NCI-H226 (cell line): Measurements from ENCODE around the gene MAGOH.
"Not testable (repeated sequence)": the region's sequence is repeated elsewhere in the genome, so short reads cannot be mapped to it uniquely, and the experiment has no call there.

Experiments
- DNase-seq: peaks from one replicate; pipeline ENCODE4 v3.0.0-alpha.2; 2015

The MAGOH gene

DNA sequence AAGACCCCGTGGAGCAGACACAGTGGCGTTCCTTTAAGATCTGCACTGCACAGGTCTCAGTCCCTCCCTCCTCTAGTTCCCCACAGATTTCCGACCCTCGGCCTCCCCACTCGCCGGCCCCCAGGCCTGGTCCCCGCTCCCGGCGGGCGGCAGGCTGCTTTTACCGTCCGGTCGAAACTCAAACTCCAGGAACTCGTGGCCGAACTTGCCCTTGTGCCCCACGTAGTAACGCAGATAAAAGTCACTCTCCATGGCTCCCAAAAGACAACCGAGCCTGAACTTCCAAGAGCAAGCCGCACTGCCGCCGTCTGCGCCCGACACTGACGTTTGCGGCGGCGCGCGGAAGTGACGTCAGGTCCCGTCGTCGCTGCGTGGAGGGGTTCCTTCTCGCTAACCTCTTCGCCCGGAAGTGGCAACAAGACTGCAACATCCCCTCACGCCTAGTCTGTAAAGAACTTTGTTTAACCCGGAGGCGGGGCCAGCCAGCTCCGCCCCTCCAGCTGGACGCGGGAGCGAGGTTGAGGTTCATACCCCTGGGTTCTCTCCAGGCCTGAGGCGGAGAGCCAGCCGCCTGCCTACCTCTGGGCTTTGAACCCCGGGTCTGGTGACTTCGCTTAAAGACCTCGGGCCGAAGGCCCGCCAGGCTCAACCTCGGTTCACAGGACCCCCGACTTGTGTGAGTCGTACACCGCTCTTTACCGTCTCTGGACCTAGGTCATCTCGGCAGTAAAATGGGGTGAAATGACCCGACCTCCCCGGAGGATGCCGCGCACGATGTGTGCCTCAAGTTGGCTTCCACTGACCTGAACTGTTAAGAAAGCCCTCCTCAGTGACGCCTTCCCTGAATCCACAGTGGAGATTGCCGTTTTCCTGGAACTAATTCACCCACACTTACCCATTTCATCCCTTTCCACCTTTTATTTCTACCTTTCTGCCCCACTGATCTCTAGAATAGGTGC is at the start of gene MAGOH:
TSS of gene MAGOH (minus strand) at position 322 of the 959 bp plus-strand sequence. CDS start at position 252, 70 bp downstream.
- DNase-seq: peak; percentile 94

DNA sequence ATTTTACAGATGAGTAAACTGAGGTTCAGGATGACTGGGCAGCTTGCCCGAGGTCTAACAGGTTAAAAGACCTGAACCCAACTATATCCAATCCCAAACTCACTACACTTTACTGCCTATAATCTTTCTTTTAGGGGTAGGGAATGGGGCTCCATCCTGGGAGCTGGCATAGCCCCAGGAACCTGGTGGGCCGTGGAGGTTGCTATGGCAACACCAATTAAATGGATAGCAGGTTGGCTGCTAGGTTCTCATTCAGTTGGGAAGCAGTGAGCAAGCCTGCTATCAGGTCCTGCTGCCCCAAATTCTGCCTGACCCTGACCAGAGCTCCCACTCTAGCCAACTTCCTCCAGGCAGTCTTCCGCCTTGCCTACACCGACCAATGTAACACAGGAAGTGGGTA is 48.6 kb upstream of the MAGOH start:
- no peak for DNase-seq

DNA sequence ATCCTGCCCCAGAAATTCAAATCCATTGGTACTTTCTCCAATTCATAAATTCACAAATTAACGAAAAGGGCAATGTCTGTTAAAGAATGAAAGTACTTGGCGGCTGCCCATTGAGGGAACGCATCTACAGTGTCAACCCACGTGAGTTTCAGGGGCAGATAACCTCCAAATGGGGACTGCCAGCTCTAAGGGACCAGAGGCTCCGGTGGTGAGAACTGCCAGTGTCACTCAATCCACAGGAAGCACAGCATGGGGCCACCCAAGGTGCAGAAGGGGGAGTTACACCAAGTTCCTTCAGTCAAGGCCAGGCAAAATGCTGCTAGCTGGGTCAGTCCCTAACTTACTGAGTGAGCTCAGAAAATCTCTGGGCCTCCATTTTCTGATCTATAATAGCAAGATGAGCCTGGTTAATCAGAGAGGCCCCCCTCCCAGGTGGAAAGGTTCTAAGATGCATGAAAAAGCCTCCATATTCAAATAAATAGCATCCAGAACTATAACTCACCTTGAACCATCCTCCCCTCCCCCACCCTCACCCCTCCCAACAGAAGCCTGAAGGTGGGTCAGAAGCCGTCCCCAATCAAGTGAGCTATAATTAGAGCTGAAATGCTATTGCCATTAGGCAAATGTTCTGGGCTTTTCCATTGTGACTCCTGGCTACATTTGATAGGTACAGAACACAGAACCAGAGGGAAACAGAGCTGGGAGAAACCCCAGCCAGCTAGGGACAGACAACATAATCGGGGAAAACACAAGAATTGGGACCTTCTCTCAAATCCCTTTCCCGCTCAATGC is 47.8 kb upstream of the MAGOH start:
- DNase-seq: no peak

DNA sequence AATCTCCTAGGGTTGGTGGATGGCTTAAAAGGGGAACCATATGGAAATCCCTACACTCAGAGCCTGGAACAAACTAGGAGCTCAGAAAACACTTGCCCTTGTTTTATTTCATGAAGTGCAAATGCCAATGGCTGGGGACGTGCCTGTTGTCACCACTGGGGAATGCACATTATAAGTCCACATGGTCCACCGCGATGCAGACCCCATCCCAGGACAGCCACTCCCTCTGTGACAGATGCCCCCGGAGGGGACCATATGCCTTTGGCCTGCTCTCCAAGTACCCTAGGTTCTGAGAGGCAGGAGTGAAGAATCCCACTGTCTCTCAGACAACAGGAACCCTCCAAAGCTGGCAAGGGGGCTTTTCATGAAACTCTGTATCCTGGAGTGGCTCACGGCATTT is 47.2 kb upstream of the MAGOH start:
- DNase-seq: no peak

DNA sequence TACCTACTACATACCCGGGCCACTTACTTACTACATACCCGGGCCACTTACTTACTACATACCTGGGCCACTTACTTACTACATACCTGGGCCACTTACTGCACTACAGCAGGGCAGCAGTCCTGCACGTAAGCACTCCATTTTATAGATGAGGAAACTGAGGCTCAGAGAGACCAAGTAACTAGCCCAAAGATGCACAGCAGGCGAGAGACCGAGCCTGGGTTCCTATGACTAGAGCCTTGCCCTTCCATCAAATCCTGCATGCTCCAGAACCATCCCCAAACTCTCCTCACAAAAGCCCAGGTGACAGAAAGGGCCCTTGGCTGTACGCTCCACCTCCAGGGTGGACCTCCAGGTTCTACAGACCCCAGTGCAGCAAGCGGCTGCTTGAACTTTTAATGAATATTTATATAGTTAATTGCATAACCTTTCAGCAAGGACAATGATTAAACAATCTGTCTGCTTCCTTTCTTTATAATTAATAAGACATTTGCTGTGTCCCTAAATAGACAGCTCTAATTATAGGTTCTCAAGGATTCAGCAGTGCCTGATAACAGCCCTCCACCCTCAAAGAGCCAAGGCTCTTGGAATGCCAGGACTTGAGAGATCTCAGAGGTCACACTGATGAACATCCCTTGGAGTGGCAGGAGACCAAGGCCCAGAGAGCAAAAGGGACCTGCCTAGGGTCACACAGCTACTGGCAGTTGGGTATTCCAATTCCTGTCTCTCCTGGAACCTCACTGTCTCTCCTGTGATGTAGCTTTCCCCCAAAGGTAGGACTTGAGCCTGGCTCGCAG is 46.1 kb upstream of the MAGOH start:
- DNase-seq: no peak

DNA sequence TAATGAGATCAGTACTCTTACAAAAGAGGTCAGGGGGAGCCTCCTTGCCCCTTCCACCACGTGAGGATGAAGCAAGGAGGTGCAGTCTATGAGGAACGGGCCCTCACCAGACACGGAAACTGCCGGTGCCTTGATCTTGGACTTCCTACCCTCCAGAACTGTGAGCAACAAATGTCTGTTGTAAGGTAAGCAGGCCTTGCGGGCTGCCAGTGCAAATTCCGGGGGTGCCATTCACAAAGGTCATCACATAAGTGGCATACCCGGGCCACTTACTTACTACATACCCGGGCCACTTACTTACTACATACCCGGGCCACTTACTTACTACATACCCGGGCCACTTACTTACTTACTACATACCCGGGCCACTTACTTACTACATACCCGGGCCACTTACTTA is 44.8 kb upstream of the MAGOH start:
- DNase-seq: not testable (repeated sequence)

DNA sequence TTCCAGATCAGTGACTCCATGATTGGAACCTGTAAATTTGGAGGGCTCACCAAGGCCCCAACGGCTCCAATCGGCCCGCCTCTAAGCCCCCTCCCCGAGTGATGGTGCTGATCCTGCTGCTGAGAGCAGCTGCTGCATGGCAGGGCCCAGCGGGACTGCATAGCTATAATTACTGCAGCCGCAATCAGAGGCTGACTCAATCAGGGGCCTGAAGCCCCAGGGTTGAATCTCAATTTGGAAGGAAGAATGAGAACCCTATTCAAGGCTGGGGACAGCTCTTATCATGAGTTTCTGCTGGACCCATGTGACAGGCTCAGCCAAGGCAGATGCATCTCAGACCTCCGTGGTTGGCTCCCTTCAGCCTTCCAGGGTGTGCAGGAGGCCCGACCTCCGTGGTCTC is 42.8 kb upstream of the MAGOH start:
- DNase-seq: no peak

DNA sequence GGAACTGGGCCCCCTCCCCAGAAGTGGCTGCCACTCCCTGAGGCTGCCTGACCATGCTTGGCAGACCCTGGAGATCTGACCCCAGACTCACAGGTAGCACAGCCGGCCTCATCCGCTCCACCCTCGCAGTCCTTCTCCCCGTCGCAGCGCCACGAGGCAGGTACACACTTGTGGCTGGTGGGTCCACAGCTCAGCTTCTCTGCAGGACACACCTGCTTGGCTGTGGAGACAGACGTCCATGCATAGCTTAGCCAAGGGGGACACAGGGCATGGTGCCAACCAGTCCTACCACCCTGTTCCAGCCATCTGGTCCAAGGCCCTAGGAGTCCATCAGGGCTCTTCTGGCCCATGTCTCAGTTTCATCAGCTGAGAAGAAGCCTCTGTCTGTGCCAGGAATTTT is 42.2 kb upstream of the MAGOH start:
- no peak for DNase-seq

DNA sequence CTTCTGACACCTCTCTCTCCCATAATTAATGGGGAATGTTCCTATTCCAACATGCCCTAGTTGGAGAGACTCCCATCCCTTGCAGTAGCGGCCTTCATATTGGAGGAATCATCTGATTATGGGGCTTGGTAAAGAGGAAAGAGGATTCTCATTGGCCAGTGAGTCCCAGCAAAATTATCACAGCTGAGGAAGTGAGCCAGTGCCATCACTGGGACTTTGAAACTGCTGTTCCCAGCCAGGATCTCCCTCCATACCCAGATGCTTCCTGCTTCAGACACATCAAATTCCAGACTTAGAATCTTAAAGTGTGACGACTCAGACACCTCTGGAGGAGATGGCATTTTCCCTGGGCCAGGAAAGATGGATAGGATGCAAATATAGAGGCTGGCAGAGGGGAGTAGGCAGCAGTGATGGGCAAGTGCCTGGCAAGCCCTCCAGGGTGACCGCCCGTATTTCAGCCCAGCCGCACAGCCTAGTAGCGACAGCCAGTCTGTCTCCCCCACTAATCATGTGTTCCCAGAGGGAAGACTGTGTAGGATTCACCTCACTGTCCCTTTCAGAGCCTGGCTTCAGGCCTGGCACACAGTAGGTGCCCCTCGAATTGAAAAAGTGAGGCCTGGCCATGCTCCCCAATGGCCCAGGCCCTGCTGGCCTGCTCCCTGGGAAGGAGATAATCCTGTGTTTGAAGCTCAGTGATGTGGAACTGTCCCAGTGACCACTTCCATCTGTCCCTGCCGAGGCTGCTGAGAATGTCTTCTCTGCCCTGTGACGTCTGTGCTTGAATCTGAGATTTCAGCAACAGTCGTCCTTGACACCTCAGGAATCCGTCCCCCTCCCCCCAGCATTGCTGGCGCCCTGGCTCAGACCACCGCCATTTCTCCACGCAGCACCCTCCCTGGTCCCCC is 41.2 kb upstream of the MAGOH start:
- no peak for DNase-seq

DNA sequence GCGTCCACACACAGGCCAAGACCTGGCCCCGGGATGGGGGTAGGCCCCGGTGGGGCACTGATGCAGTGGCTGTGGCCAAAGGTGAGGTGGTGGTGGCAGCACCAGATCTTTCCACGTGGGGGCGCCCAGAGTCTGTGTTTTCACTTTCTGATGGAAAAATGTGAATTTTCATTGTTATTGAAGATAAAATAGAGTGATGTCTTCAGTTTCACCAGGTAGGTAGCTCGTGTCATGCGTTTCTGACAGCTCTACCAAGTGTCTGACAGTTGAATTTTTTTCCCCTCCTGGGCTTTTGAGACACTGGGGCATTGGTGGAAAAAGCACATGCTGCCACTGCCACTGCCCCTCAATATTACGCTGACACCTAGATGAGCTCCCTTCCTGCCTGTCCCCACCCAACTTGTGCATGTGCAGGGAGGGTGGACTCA is 40.0 kb upstream of the MAGOH start:
- DNase-seq: no peak

DNA sequence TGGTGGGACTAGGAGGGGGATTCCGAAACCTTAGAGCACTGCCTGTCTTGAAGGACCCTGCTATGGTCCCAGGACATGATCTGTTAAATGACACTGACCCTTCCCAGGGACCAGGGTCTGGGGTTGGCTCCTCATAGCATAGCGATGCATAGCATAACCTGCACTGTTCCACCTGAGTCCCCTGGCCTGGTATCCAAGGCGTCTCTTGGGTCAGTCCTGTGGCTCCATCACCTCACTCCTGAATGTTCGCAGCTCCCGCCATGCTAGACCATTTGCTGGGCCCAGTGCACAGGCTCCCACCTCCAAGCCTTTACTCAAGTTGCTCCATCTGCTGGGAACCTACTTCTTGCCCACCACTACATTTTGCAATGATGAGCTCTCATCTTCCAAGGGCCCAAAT is 39.0 kb upstream of the MAGOH start:
- DNase-seq: no peak

DNA sequence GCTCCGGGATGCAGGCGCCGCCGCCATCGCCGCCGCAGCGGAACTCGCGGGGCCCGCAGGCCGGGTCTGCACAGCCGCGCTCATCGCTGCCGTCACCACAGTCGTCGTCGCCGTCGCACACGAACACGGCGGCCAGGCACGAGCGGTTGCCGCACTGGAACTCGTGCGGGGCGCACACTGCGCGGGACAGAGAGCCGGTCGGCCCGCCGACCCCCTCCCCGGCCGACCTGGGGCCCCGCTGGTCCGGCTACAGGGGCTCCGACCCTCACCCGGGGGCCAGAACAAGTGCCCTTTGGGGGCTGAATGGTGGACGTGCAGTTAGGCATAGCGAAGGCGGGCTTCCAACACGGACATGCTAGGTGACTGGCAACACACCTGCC is 38.6 kb upstream of the MAGOH start:
- no peak for DNase-seq

DNA sequence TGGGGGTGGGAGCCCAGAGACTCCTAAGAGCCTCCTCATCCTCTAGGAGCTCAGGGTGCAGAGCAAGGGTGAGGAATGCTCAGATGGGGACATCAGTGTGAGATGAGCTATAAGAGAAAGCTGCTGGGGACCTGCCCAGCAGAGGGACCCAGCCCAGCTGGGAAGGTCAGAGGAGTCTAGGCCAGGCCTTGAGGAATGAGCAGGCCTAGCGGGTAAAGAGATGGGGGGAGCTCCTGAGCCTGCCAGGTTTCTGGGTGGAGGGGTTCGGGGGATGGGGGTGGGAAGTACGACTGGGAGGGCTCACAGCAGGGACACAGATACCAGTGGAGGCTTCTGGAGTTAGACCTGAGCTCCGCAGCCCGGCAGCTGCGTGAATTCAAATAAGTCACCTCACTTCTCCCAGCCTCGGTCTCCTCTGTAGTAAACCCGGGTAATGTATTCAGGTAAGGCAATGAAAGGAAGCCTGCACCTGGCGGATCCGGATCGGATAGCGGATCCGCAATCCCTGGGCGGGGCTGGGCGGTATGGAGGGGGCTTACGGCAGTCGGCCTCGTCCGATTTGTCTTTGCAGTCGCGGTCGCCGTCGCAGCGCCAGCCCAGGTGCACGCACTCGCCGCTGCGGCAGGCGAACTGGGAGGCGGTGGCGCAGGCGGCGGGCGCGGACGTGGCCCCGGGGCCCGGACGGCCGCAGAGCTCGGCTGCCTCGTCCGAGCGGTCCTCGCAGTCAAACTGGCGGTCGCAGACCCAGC is 38.0 kb upstream of the MAGOH start:
- no peak for DNase-seq

DNA sequence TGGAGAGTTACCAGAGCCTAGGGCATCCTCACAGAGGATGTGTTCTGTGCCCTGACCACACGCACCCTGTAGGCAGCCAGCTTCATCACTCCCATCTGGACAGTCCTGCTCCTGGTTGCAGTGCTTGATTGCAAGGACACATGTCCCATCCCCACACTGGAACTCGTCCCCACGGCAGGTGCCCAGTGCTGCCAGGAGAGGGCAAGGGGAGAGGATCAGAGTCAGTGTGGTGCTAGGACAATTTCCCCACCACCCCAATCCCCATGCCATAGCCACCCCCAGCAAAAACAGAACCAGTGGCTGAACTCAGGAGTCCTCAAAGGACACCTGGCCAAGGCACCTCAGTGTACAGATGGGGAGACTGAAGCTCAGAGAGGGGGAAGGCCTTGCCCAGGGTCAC is 37.2 kb upstream of the MAGOH start:
- no peak for DNase-seq

DNA sequence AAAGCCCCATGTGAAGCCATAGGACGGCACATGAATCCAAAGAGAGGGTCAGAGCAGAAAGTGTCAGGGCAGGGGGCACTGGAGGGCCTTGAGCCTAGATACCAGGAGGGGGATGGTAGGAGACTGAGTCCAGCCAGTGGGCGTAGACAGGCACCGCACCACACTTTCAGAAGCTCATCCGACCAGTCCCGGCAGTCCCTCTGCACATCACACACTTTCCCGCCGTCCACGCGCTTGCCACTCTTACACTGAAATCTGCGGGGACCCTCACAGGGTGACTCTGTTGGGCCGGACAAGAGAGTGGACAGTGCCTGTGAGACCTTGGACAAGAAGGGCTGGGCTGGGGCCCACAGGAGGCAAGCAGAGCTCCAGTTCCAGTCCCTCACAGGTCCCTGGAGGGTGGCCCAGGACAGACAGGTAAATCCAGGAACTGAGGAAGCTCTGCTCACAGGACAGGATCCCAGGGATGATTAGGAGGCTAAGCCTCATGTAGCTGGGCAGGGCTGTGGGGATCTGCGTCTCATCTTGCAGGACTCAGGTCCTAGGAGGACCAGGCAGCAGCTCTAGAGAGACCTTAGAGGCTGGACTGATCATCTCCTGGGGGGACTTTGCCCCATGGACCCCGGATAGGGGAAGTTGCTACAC is 36.3 kb upstream of the MAGOH start:
- DNase-seq: no peak

DNA sequence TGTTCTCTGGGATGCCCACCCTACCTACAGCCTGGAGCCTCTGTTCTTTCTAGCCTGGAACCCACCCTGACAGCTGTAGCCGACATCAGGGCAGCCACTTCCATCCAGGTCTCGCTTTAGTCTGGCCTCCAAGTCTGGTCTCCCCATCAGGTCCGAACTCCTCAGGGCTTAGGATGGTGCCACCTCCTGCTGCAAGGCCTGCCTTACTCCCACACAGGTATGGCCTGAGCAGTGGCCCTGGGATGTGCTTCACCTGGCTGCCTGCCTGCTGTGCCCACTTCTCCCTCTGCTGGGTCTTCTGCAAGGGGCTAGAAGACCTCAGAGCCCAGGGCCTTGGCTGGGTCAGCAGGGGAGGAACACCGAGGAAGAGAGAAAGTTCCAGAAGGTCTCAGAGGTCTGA is 35.7 kb upstream of the MAGOH start:
- DNase-seq: no peak

DNA sequence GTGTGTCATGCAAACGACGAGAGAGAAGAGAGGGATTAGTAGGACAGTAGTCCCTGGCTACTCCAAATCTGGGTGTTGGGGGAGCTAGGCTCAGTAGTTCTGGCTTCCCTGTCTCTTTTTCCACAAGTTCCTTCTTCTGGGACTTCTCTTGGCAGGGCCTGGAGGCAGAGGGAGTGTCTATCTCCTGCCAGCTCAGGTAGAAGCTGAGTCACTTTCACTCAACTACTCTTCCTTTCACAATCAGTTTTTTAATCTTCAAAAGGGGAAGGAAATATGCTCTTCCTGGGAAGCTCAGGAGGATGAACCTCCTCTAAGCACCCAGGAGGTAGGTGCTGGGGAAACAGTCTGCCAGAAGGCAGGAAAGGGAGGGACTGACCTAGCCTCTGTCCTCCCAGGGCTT is 35.2 kb upstream of the MAGOH start:
- no peak for DNase-seq

DNA sequence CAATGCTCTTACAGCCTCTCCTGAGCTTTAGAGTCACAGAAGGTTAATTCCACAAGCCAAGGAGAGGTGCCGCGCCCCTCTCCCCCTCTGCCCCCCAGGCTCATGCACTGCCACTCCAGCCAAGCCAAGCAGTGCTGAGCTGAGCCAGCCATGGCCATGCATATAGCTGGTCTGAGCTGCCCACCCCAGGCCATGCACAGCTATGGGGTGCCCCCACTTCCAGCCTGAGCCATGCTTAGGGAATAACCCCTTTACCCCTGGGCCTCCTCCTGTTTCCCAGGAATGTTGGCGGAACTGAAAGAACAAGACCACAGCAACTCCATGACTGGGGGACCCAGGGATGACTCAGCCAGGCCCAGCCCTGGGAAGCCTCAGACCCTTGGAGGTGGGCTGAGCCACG is 34.0 kb upstream of the MAGOH start:
- DNase-seq: no peak

DNA sequence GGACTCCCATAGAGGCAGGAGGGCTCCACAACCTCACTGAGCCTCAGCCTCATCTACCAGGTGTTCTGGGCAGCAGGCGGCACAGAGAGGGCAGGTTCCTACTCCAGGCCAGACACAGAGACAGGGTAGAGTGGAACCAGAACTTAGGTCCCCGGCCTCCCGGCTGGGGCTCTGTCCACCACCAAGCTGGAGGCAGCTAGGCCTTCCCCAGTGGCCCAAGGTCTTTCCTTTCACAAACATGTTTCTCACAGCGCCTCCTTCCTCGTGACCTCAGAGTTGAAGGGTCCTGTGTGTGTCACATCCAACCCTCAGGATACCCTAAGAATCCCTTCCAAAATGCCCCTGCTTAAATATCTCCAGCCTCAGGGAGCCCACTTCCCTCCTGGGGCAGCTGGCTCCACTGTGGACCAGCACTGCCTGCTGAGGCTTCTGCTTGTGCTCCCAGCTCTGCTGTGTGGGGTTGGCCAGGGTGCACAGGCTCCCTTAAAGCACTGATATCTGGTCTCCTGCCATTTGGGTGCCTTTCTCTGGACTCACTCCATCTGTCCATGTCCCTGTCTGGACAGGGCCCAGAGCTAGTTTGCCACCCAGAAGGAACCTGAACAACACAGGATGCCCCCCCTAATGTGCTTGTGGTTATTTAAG is 33.2 kb upstream of the MAGOH start:
- no peak for DNase-seq

DNA sequence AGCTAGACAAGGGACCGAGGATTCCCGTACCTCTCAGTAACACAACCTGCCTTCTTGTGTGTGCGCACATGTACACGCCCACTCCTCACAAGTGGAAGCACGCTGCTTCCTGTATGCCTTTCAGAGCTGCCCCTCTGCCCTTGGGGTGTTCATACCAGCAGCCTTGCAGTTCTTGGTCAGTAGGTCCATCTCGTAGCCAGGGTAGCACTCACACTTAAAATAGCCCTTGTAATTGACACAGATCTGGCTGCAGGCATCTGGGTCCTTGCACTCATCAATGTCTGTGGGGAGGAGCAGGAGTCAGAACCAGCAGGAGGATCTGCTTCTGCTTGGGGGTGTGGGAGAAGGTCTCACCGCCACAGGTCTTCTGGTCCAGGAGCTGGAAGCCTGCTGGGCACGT is 32.6 kb upstream of the MAGOH start:
- no peak for DNase-seq
